ENCODE data around the gene ARHGAP26. TPM values are rescaled to one million over a fixed set of nuclear protein-coding genes. Genes with fewer than 3 reads are reported as not detected.
"Not testable (repeated sequence)": the region's sequence is repeated elsewhere in the genome, so short reads cannot be mapped to it uniquely, and the experiment has no call there.

The ARHGAP26 gene
- total RNA-seq, 1 donor from 2014 or later = 8.6 TPM

DNA sequence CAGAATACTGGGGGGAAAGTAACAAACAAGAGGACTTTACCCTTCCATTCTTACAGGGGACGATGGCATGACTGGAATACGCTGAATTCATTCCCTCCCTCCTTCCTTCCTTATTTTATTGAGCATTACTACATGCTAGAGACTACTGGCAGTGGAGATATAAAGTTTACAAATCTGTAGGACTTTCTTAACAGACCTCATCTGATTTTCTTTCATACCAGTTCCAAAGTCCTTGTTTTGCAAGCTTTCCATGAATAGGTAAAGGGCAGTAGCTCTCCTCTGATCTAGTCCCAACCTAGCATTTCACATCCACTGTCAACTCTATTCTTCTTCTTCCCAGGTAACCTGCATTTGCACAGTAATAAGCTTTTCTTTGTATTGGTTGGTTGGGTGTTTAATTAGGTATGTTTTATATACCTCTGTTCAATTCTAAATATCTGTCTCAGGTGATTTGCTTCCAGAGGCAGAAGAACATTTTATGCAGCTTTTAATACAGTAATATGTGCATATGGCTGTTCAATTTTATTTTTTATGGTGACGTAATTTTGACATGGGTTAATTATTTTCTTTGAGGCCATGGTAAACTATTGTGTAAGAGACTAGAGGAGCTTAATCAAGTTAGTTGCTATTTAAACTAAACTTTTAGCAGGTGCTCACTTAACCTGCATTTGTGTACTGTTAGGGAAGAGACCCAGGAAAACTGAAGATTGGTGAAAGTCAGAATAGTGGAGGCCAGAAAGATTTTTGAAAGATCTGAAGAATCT lies 150.9 kb downstream of the ARHGAP26 start:
- no peak for DNase-seq (ENCODE audit: low read depth)
- Histone ChIP-seq H3K27me3 (ENCODE audit: control insufficient read depth, insufficient read depth, low read length) (no peaks in the 10 kb centered on the region), H3K36me3 (ENCODE audit: control insufficient read depth, insufficient read depth, low read length) (peaks cover 1% of the 10 kb centered on the region), H3K4me3 (ENCODE audit: low read depth, low read length) (no peak overlapping the region)
- TF ChIP-seq, protein P1, sequence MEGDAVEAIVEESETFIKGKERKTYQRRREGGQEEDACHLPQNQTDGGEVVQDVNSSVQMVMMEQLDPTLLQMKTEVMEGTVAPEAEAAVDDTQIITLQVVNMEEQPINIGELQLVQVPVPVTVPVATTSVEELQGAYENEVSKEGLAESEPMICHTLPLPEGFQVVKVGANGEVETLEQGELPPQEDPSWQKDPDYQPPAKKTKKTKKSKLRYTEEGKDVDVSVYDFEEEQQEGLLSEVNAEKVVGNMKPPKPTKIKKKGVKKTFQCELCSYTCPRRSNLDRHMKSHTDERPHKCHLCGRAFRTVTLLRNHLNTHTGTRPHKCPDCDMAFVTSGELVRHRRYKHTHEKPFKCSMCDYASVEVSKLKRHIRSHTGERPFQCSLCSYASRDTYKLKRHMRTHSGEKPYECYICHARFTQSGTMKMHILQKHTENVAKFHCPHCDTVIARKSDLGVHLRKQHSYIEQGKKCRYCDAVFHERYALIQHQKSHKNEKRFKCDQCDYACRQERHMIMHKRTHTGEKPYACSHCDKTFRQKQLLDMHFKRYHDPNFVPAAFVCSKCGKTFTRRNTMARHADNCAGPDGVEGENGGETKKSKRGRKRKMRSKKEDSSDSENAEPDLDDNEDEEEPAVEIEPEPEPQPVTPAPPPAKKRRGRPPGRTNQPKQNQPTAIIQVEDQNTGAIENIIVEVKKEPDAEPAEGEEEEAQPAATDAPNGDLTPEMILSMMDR (IDR thresholded peaks at IDR 0.05; ENCODE audit: insufficient read depth, low read length, poor library complexity, severe bottlenecking) = no peak

DNA sequence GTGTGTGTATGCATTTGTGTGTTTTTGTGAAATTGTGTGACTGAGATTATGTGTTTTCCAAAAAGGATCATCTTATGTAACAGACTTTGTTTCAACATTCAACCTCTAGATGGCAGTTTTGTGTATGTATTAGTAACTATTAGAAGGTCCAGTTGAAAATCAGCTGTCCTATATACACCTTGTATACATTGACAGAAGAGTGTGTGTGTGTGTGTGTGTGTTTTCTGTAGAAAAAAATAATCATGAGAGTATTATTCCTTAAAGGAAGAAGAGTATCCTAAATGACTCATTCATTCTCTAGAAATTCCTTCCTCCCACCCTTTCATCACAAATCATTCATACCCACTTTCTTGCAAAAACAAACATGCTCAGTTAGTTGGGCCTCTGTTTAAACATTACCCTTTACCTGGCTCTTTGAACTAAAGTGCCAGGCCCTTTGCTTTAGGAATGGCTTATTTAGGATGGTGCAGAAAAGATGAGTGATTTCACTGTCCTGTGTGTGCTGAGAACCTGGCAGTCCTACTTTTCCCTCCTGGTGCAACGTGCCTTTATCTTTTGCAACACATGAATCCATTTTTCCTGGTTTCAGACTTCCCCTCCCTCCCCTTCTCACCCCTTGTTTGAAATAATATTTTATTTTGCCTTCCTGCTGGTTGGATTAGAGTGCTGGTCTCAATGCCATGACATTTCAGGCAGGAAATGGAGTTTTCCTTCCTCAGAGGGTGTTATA lies 152.2 kb downstream of the ARHGAP26 start:
- Histone ChIP-seq H3K4me3 (ENCODE audit: low read depth, low read length) (no peak overlapping the region), H3K36me3 (ENCODE audit: control insufficient read depth, insufficient read depth, low read length) (peaks cover 1% of the 10 kb centered on the region), H3K27me3 (ENCODE audit: control insufficient read depth, insufficient read depth, low read length) (no peaks in the 10 kb centered on the region)
- TF ChIP-seq, protein P1 (IDR thresholded peaks at IDR 0.05; ENCODE audit: insufficient read depth, low read length, poor library complexity, severe bottlenecking) = peak; percentile 7
- DNase-seq (ENCODE audit: low read depth) = no peak

DNA sequence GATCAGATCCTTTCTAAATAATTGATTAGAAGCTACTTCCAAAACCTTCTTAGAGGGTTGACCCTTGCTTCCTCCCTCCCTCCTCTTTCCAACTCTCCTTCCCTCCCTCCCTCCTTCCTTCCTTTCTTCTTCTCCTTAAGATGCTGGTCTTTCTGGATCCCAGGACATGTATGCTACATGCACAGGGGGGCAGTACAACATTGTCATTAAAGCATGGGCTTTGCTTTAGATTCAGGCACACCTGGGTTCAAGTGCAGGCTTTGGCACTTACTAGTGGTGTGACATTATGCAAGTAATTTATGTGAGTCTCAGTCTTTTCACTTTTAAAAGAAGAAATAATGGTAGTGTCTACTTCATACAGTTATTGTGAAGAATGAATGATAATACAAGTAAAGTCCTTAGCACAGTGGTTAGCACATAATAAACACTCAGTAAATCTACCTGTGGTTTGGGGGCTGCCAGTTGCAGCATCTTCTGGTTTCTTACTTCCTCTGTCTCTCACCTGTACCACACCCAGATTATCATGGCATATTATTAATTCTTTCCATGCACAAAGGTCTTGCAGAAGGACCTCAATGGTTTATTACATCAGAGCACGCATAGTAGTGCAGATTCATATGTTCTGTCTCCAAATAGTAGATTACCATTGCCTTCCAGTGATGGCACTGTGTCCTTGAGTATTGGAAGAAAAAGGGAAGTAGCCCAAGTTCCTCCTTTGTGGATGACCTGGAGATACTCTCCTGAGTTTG lies 154.1 kb downstream of the ARHGAP26 start:
- TF ChIP-seq, protein P1 (IDR thresholded peaks at IDR 0.05; ENCODE audit: insufficient read depth, low read length, poor library complexity, severe bottlenecking) = no peak
- DNase-seq (ENCODE audit: low read depth) = no peak
- Histone ChIP-seq H3K27me3 (ENCODE audit: control insufficient read depth, insufficient read depth, low read length) (no peaks in the 10 kb centered on the region), H3K4me3 (ENCODE audit: low read depth, low read length) (no peak overlapping the region), H3K36me3 (ENCODE audit: control insufficient read depth, insufficient read depth, low read length) (peaks cover 1% of the 10 kb centered on the region)

DNA sequence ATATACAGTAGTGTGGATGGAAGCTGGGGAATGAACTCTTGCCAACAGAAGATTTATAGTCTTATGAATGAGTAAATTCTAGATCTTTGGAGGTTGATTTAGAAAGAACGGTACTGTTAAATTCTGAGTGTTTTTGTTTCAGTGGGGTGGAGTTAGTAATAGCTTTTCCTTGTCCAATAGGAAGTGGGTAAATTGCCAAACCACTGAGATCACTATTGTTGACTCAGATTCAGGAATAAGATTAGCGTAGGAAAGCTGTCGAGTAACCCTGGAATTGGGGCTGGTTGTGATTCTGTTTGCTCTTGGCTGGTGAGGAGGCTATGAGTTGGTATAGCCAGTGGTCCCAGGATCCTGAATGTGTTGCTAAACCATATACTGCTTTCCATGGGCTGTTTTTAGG lies 155.6 kb downstream of the ARHGAP26 start:
- H3K27me3 ChIP-seq (ENCODE audit: control insufficient read depth, insufficient read depth, low read length) = no peaks in the 10 kb centered on the region
- DNase-seq (ENCODE audit: low read depth) = no peak
- no peaks in the 10 kb centered on the region for H3K36me3 ChIP-seq (ENCODE audit: control insufficient read depth, insufficient read depth, low read length)
- no peak overlapping the region for H3K4me3 ChIP-seq (ENCODE audit: low read depth, low read length)
- TF ChIP-seq, protein P1 (IDR thresholded peaks at IDR 0.05; ENCODE audit: insufficient read depth, low read length, poor library complexity, severe bottlenecking) = no peak

DNA sequence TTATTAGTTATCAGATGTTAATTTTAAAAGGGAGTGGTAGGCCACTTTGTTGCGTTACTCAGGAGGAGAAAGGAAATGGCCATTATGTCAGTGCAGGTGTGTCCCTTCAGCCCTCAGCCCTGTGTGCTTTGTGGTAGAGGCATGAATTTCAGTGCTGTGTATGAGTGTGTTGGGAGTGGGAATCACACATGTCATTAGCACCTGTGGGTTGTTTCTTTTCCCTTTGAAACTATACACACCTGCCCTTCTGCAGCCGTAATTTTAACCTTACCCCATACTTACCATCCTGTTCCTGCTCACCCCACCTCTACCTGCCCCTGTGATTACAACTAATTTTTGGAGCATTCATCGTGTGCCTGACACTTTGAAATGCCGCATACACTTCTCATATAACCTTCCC lies 156.4 kb downstream of the ARHGAP26 start:
- no peaks in the 10 kb centered on the region for H3K27me3 ChIP-seq (ENCODE audit: control insufficient read depth, insufficient read depth, low read length)
- no peak overlapping the region for H3K4me3 ChIP-seq (ENCODE audit: low read depth, low read length)
- H3K36me3 ChIP-seq (ENCODE audit: control insufficient read depth, insufficient read depth, low read length) = no peaks in the 10 kb centered on the region
- TF ChIP-seq, protein P1 (IDR thresholded peaks at IDR 0.05; ENCODE audit: insufficient read depth, low read length, poor library complexity, severe bottlenecking) = no peak
- no peak for DNase-seq (ENCODE audit: low read depth)

DNA sequence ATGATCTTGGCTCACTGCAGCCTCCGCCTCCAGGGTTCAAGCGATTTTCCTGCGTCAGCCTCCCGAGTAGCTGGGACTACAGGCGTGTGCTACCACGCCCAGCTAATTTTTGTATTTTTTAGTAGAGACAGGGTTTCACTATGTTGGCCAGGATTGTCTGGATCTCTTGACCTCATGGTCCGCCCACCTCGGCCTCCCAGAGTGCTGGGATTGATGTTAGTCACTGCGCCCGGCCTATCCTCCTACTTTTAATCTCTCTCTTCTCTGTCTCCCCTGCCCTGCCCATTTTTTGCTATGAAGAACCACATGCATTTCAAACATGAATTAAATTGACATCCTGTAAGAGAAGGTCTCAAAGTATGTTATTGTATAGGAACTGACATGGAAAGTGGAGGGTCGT lies 158.8 kb downstream of the ARHGAP26 start:
- H3K4me3 ChIP-seq (ENCODE audit: low read depth, low read length); H3K27me3 ChIP-seq (ENCODE audit: control insufficient read depth, insufficient read depth, low read length); H3K36me3 ChIP-seq (ENCODE audit: control insufficient read depth, insufficient read depth, low read length); DNase-seq (ENCODE audit: low read depth): not testable (repeated sequence)
